Hepatocyte (in vitro differentiated cells): Measurements from ENCODE around the gene NOTCH4.

Experiments used
- CTCF ChIP-seq: fragments of 200-600 bp; sonication (generic); IDR thresholded peaks from 2 replicates; pipeline ENCODE4 v1.5.1; 2016; ENCODE audit warnings: antibody characterized with exemption, mild to moderate bottlenecking; ENCODE audit not compliant: poor library complexity
- EZH2 ChIP-seq: fragments of 200-600 bp; sonication (generic); IDR thresholded peaks from 2 replicates; pipeline ENCODE4 v1.6.1; 2016; ENCODE audit warnings: antibody characterized with exemption, mild to moderate bottlenecking, borderline replicate concordance
- EZH2phosphoT487 ChIP-seq: fragments of 200-600 bp; sonication (generic); IDR thresholded peaks from one replicate; pipeline ENCODE4 v1.6.1; 2018; ENCODE audit warnings: antibody characterized with exemption, mild to moderate bottlenecking, low read depth, moderate library complexity; ENCODE audit not compliant: unreplicated experiment, severe bottlenecking

GRCh38 chr6:32216998-32217397, 6.9 kb downstream of the NOTCH4 start:
- TF ChIP-seq EZH2 (no peak), CTCF (no peak), EZH2phosphoT487 (no peak)
